GM19043 (cell line): ENCODE results near the gene FOLR1.

Source experiments
- ATAC-seq: cut with Tn5 transposase; IDR thresholded peaks from one replicate; pipeline ENCODE4 v1.9.1; 2021; ENCODE audit warnings: low read depth; ENCODE audit not compliant: unreplicated experiment

The FOLR1 gene

DNA sequence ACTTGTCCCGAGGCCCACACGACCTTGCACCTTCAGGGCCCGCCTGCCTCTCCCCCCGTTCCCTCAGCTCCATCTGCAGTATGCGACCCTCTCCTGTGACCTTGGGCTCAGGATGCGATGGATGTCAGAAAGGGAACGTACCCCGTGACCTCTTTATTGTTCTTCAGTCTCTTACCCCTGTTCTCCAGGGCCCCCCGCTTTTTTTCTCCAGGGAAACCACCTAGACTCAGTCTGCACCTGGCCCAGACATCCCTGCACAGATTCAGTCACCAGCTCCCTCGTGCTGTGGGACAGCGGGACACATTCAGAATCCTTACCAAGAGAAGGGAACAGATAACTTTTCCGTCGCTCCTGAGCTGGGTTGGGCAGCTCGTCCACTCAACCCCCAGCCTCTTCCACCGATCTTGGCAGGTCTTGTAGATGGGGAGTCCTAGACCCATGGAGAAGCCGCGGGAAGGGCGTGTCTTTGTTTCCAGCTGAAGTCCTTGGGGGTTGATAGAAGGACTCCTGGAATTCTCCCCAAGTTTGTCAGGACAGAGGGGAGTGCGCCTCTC lies 53.4 kb downstream of the FOLR1 start:
- ATAC-seq = no peak
